ENCODE data around the gene KIAA0040. TPM values are rescaled to one million over a fixed set of nuclear protein-coding genes. Genes with fewer than 3 reads are reported as not detected.

Gene KIAA0040
- total and polyA plus RNA-seq, 2 donors (not counting 3 experiments of a cell fraction or from before 2014, with no cell fraction given) = 8.3 to 10.9 TPM

DNA sequence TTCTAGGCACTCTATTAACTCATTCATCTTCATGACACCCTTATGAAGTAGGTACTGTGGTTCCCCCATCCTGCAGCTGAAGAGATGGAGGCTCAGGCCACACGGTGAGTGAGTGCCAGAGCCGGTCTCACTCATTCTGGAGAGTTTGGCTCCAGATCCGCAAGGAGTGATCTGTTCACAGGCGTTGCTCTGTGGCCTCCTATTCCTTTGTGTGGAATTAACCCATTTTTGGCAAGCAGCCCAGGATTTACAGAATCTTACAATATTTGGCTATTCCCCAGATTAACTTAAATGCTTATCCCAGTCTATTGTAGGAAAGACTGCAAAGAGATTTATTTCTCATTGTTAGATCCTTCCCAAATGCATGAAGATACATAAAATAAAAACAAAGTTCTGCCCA is 29.6 kb downstream of the KIAA0040 start:
- H3K4me2 ChIP-seq (ENCODE audit: insufficient read depth, low read length) = no peak overlapping the region
- peaks cover 3 to 5% of the 10 kb centered on the region in 2 experiments for H3K36me3 ChIP-seq (ENCODE audit: control insufficient read depth in 2 of 2, extremely low read depth in 1 of 2, insufficient read depth in 2 of 2, low read length in 2 of 2)
- intact Hi-C loops (cut with micrococcal nuclease) (no loop called here), dilution Hi-C loops (cut with MboI; ENCODE audit: extremely low pct_ligation_motif_present, low sequenced_read_pairs) (no loop called here)
- no peak overlapping the region for H3K9ac ChIP-seq (replicated peaks; ENCODE audit: extremely low read depth, insufficient read depth, low read length)
- H2AFZ ChIP-seq (ENCODE audit: low read depth, low read length) = no peak overlapping the region
- no peak for TF ChIP-seq MYC (IDR thresholded peaks at IDR 0.05; ENCODE audit: low read depth, low read length)
- TF ChIP-seq GATA2 (IDR thresholded peaks at IDR 0.05; ENCODE audit: insufficient read depth, insufficient read length, low read depth, low read length) = no peak
- no peak for TF ChIP-seq POLR2A (IDR thresholded peaks at IDR 0.05; ENCODE audit: low read depth, low read length)
- no peak for TF ChIP-seq POLR2AphosphoS5 (IDR thresholded peaks at IDR 0.05; ENCODE audit: insufficient read depth, low read depth, low read length)
- no peak for TF ChIP-seq FOS (IDR thresholded peaks at IDR 0.05; ENCODE audit: borderline replicate concordance, insufficient read depth, low read length)
- TF ChIP-seq, protein P1, sequence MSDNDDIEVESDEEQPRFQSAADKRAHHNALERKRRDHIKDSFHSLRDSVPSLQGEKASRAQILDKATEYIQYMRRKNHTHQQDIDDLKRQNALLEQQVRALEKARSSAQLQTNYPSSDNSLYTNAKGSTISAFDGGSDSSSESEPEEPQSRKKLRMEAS (IDR thresholded peaks at IDR 0.05; ENCODE audit: insufficient read depth, insufficient read length) = no peak
- TF ChIP-seq, protein P2, sequence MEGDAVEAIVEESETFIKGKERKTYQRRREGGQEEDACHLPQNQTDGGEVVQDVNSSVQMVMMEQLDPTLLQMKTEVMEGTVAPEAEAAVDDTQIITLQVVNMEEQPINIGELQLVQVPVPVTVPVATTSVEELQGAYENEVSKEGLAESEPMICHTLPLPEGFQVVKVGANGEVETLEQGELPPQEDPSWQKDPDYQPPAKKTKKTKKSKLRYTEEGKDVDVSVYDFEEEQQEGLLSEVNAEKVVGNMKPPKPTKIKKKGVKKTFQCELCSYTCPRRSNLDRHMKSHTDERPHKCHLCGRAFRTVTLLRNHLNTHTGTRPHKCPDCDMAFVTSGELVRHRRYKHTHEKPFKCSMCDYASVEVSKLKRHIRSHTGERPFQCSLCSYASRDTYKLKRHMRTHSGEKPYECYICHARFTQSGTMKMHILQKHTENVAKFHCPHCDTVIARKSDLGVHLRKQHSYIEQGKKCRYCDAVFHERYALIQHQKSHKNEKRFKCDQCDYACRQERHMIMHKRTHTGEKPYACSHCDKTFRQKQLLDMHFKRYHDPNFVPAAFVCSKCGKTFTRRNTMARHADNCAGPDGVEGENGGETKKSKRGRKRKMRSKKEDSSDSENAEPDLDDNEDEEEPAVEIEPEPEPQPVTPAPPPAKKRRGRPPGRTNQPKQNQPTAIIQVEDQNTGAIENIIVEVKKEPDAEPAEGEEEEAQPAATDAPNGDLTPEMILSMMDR (IDR thresholded peaks at IDR 0.05; ENCODE audit: extremely low read depth in 1 of 2, insufficient read depth in 1 of 2, low read depth in 1 of 2, low read length in 2 of 2) = no peak
- TF ChIP-seq JUN (IDR thresholded peaks at IDR 0.05; ENCODE audit: borderline replicate concordance, insufficient read depth, insufficient read length, low read depth) = no peak
- no peak for TF ChIP-seq EZH2 (IDR thresholded peaks at IDR 0.05; ENCODE audit: borderline replicate concordance, low read depth, low read length, severe bottlenecking)
- ChIA-PET POLR2A (no interaction called here), CTCF (interaction anchor here (1.2 to 9.1 kb wide), 3 partner anchors 12 to 155 kb away, joined by 6 to 369 read pairs (median 23); no protein-coding TSS in a partner anchor)
- no peaks in the 10 kb centered on the region for H3K79me2 ChIP-seq (ENCODE audit: control insufficient read depth, insufficient read depth, low read length)
- no peak overlapping the region for H3K27ac ChIP-seq (ENCODE audit: insufficient read depth, low read depth, low read length)
- DNase-seq (ENCODE audit: low read depth, low spot score) = peak; percentile 70
- H3K9me3 ChIP-seq (replicated peaks; ENCODE audit: control insufficient read depth, insufficient read depth, low read length) = no peaks in the 10 kb centered on the region
- peaks cover 2% of the 10 kb centered on the region for H3K4me1 ChIP-seq (ENCODE audit: control insufficient read depth, extremely low read depth, insufficient read depth, low read length)
- FAIRE-seq = no peak
- no peak overlapping the region for H3K4me3 ChIP-seq (replicated peaks in 1 of 3; ENCODE audit: insufficient read depth in 1 of 3, low read depth in 1 of 3, low read length in 3 of 3)
- no peaks in the 10 kb centered on the region for H3K9me1 ChIP-seq (replicated peaks; ENCODE audit: control insufficient read depth, extremely low read depth, insufficient read depth, low read length)
- BruUV-seq (replicated peaks) = no TSS peak
- H4K20me1 ChIP-seq (replicated peaks; ENCODE audit: control insufficient read depth, extremely low read depth, insufficient read depth, low read length) = no peaks in the 10 kb centered on the region
- no peaks in the 10 kb centered on the region for H3K27me3 ChIP-seq (ENCODE audit: control insufficient read depth in 2 of 2, insufficient read depth in 2 of 2, low read length in 2 of 2)

Data from endothelial cell of umbilical vein (primary cell).